ENCODE results near the gene ATP6V0C.

ATP6V0C gene

DNA sequence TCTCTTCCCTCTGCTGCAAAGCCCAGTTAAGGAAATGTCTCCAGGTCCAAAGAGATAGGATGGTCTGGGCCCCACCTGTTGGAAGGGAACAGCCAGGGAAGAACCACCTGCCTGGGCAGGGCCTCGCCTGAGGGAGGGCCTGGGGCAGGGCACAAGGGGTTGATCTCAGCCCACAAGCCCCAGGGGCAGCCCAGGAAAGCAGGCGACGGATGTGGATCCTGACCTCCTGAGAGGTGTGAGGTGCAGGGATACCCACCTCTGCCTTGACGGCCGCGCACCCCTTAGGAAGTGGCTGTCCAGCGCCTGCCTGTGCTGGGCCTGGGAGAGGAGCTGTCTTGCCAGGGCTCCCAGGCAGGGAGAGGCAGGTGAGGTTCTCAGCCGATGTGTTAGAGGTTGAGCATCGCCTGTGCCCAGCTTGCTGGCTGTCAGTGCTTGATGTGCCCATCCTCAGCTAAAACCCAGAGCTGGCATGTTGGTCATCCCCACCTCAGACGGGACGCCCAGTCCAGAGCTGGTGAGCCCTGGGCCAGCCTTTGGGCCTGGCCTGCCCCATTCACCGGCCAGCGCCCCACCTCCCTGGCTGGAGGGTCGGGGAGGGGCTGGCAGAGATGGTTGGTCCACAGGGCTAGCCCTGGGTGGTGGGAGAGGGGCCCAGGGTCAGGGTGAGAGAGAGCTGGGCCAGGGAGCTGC, 17.0 kb downstream of the ATP6V0C start:
- H3K79me2 ChIP-seq (ENCODE audit: control insufficient read depth, insufficient read depth, low read length, poor library complexity): peaks cover 3% of the 10 kb centered on the region
- no peak overlapping the region for H4K8ac ChIP-seq (ENCODE audit: low read depth, low read length)
- H2BK12ac ChIP-seq (ENCODE audit: low read length): no peak overlapping the region
- no peak overlapping the region for H3K4ac ChIP-seq (ENCODE audit: low read depth, low read length)
- H2AK5ac ChIP-seq (ENCODE audit: low read length): no peak overlapping the region
- H3K4me1 ChIP-seq (ENCODE audit: control insufficient read depth in 1 of 2, insufficient read depth in 2 of 2, low read length in 2 of 2): peaks cover 5 to 10% of the 10 kb centered on the region in 2 experiments
- H3K9ac ChIP-seq (ENCODE audit: low read length): no peak overlapping the region
- H3K18ac ChIP-seq (ENCODE audit: low read length): no peak overlapping the region
- H3K4me3 ChIP-seq (ENCODE audit: low read depth, low read length): no peak overlapping the region
- no peak overlapping the region for H3K4me2 ChIP-seq (ENCODE audit: low read length)
- no peak overlapping the region for H3K27ac ChIP-seq (ENCODE audit: low read depth, low read length)
- H2AFZ ChIP-seq (ENCODE audit: insufficient read depth, low read length, poor library complexity): no peak overlapping the region
- H3K9me3 ChIP-seq (ENCODE audit: insufficient read depth, low read depth, low read length): no peaks in the 10 kb centered on the region
- no peak for DNase-seq
- no peak overlapping the region for H4K12ac ChIP-seq (ENCODE audit: low read depth, low read length)
- H3K79me1 ChIP-seq (ENCODE audit: low read length): peaks cover 12% of the 10 kb centered on the region
- H2BK120ac ChIP-seq (ENCODE audit: insufficient read depth, low read length, poor library complexity): no peak overlapping the region
- no peaks in the 10 kb centered on the region for H3K27me3 ChIP-seq (ENCODE audit: insufficient read depth, low read length)
- no peak overlapping the region for H3K14ac ChIP-seq (ENCODE audit: low read length)
- H3K23ac ChIP-seq (ENCODE audit: low read length): no peak overlapping the region
- peak overlapping the region; percentile 9 for H4K91ac ChIP-seq (ENCODE audit: low read depth, low read length)
- no peak overlapping the region for H2BK5ac ChIP-seq (ENCODE audit: low read depth, low read length, poor library complexity)
- peaks cover 47 to 49% of the 10 kb centered on the region in 2 experiments for H3K36me3 ChIP-seq (ENCODE audit: control insufficient read depth in 1 of 2, insufficient read depth in 2 of 2, low read length in 2 of 2)
- WGBS (ENCODE audit: extremely low coverage, insufficient coverage, insufficient read length): no CpG with 5 or more reads among the region's 14 CpGs

- H3K4me3 ChIP-seq (ENCODE audit: low read depth, low read length): peak within 1 kb of the TSS; percentile 68
- peak within 1 kb of the TSS; percentile 50 for H4K91ac ChIP-seq (ENCODE audit: low read depth, low read length)
- H3K27me3 ChIP-seq (ENCODE audit: insufficient read depth, low read length): no peaks in the 10 kb centered on the region
- peak within 1 kb of the TSS; percentile 27 for H3K18ac ChIP-seq (ENCODE audit: low read length)
- peak within 1 kb of the TSS; percentile 24 for H3K27ac ChIP-seq (ENCODE audit: low read depth, low read length)
- peak within 1 kb of the TSS; percentile 81 for H3K9ac ChIP-seq (ENCODE audit: low read length)
- H3K14ac ChIP-seq (ENCODE audit: low read length): peak within 1 kb of the TSS; percentile 71
- H2BK120ac ChIP-seq (ENCODE audit: insufficient read depth, low read length, poor library complexity): no peak within 1 kb of the TSS
- H4K12ac ChIP-seq (ENCODE audit: low read depth, low read length): peak within 1 kb of the TSS; percentile 70
- peak within 1 kb of the TSS; percentile 15 for H2BK5ac ChIP-seq (ENCODE audit: low read depth, low read length, poor library complexity)
- H3K23ac ChIP-seq (ENCODE audit: low read length): no peak within 1 kb of the TSS
- peaks cover 9 to 15% of the 10 kb centered on the region in 2 experiments for H3K4me1 ChIP-seq (ENCODE audit: control insufficient read depth in 1 of 2, insufficient read depth in 2 of 2, low read length in 2 of 2)
- H3K9me3 ChIP-seq (ENCODE audit: insufficient read depth, low read depth, low read length): peaks cover 4% of the 10 kb centered on the region
- H3K79me1 ChIP-seq (ENCODE audit: low read length): peaks cover 12% of the 10 kb centered on the region
- peaks cover 3% of the 10 kb centered on the region for H3K79me2 ChIP-seq (ENCODE audit: control insufficient read depth, insufficient read depth, low read length, poor library complexity)
- peak within 1 kb of the TSS; percentile 57 for H2AFZ ChIP-seq (ENCODE audit: insufficient read depth, low read length, poor library complexity)
- H4K8ac ChIP-seq (ENCODE audit: low read depth, low read length): peak within 1 kb of the TSS; percentile 77
- no peak for DNase-seq
- WGBS (ENCODE audit: extremely low coverage, insufficient coverage, insufficient read length): no CpG with 5 or more reads among the region's 11 CpGs
- peak within 1 kb of the TSS; percentile 10 for H2BK12ac ChIP-seq (ENCODE audit: low read length)
- peaks cover 42 to 43% of the 10 kb centered on the region in 2 experiments for H3K36me3 ChIP-seq (ENCODE audit: control insufficient read depth in 1 of 2, insufficient read depth in 2 of 2, low read length in 2 of 2)
- peak within 1 kb of the TSS; percentile 22 for H3K4ac ChIP-seq (ENCODE audit: low read depth, low read length)
- H3K4me2 ChIP-seq (ENCODE audit: low read length): peak within 1 kb of the TSS; percentile 96
- peak within 1 kb of the TSS; percentile 45 for H2AK5ac ChIP-seq (ENCODE audit: low read length)
Measured at GRCh38 chr16:2531371-2531695, 17.6 kb downstream of the ATP6V0C start, which contains the start of gene CEMP1. Gene CEMP1 (minus strand): TSS chr16:2531408. CDS start chr16:2531073, 335 bp downstream.

GRCh38 chr16:2531696-2532493, 18.1 kb downstream of the ATP6V0C start:
- H3K23ac ChIP-seq (ENCODE audit: low read length): no peak overlapping the region
- H3K4ac ChIP-seq (ENCODE audit: low read depth, low read length): peak overlapping the region; percentile 22
- peak overlapping the region; percentile 57 for H2AFZ ChIP-seq (ENCODE audit: insufficient read depth, low read length, poor library complexity)
- peak overlapping the region; percentile 24 for H3K27ac ChIP-seq (ENCODE audit: low read depth, low read length)
- H3K27me3 ChIP-seq (ENCODE audit: insufficient read depth, low read length): no peaks in the 10 kb centered on the region
- peak overlapping the region; percentile 96 for H3K4me2 ChIP-seq (ENCODE audit: low read length)
- H3K79me1 ChIP-seq (ENCODE audit: low read length): peaks cover 12% of the 10 kb centered on the region
- peak overlapping the region; percentile 50 for H4K91ac ChIP-seq (ENCODE audit: low read depth, low read length)
- H2BK12ac ChIP-seq (ENCODE audit: low read length): peak overlapping the region; percentile 10
- peak overlapping the region; percentile 60 for H3K18ac ChIP-seq (ENCODE audit: low read length)
- H2BK5ac ChIP-seq (ENCODE audit: low read depth, low read length, poor library complexity): peak overlapping the region; percentile 15
- H2AK5ac ChIP-seq (ENCODE audit: low read length): peak overlapping the region; percentile 45
- peak overlapping the region; percentile 71 for H3K14ac ChIP-seq (ENCODE audit: low read length)
- peaks cover 36 to 41% of the 10 kb centered on the region in 2 experiments for H3K36me3 ChIP-seq (ENCODE audit: control insufficient read depth in 1 of 2, insufficient read depth in 2 of 2, low read length in 2 of 2)
- peaks cover 3% of the 10 kb centered on the region for H3K79me2 ChIP-seq (ENCODE audit: control insufficient read depth, insufficient read depth, low read length, poor library complexity)
- H4K12ac ChIP-seq (ENCODE audit: low read depth, low read length): peak overlapping the region; percentile 70
- H4K8ac ChIP-seq (ENCODE audit: low read depth, low read length): peak overlapping the region; percentile 77
- peak overlapping the region; percentile 13 for H2BK120ac ChIP-seq (ENCODE audit: insufficient read depth, low read length, poor library complexity)
- DNase-seq: peak; percentile 99
- H3K9ac ChIP-seq (ENCODE audit: low read length): peak overlapping the region; percentile 81
- no CpG with 5 or more reads among the region's 84 CpGs for WGBS (ENCODE audit: extremely low coverage, insufficient coverage, insufficient read length)
- H3K9me3 ChIP-seq (ENCODE audit: insufficient read depth, low read depth, low read length): peaks cover 4% of the 10 kb centered on the region
- H3K4me1 ChIP-seq (ENCODE audit: control insufficient read depth in 1 of 2, insufficient read depth in 2 of 2, low read length in 2 of 2): peaks cover 10 to 17% of the 10 kb centered on the region in 2 experiments
- peak overlapping the region; percentile 68 for H3K4me3 ChIP-seq (ENCODE audit: low read depth, low read length)

GRCh38 chr16:2532494-2533141, 18.9 kb downstream of the ATP6V0C start:
- Histone ChIP-seq H2BK120ac (ENCODE audit: insufficient read depth, low read length, poor library complexity) (peak overlapping the region; percentile 13), H2BK5ac (ENCODE audit: low read depth, low read length, poor library complexity) (peak overlapping the region; percentile 10), H2BK12ac (ENCODE audit: low read length) (no peak overlapping the region), H3K27ac (ENCODE audit: low read depth, low read length) (no peak overlapping the region), H3K27me3 (ENCODE audit: insufficient read depth, low read length) (no peaks in the 10 kb centered on the region), H3K9ac (ENCODE audit: low read length) (peak overlapping the region; percentile 70), H3K79me2 (ENCODE audit: control insufficient read depth, insufficient read depth, low read length, poor library complexity) (peaks cover 3% of the 10 kb centered on the region), H3K79me1 (ENCODE audit: low read length) (peaks cover 12% of the 10 kb centered on the region), H2AFZ (ENCODE audit: insufficient read depth, low read length, poor library complexity) (peak overlapping the region; percentile 19), H3K14ac (ENCODE audit: low read length) (peak overlapping the region; percentile 43), H3K4me3 (ENCODE audit: low read depth, low read length) (peak overlapping the region; percentile 68), H4K91ac (ENCODE audit: low read depth, low read length) (peak overlapping the region; percentile 50), H2AK5ac (ENCODE audit: low read length) (peak overlapping the region; percentile 11), H3K4me2 (ENCODE audit: low read length) (peak overlapping the region; percentile 73), H4K8ac (ENCODE audit: low read depth, low read length) (peak overlapping the region; percentile 68), H3K4me1 (ENCODE audit: control insufficient read depth in 1 of 2, insufficient read depth in 2 of 2, low read length in 2 of 2) (peaks cover 12 to 18% of the 10 kb centered on the region in 2 experiments), H3K23ac (ENCODE audit: low read length) (no peak overlapping the region), H3K36me3 (ENCODE audit: control insufficient read depth in 1 of 2, insufficient read depth in 2 of 2, low read length in 2 of 2) (peaks cover 29 to 33% of the 10 kb centered on the region in 2 experiments), H3K9me3 (ENCODE audit: insufficient read depth, low read depth, low read length) (peaks cover 4% of the 10 kb centered on the region), H3K18ac (ENCODE audit: low read length) (peak overlapping the region; percentile 60), H3K4ac (ENCODE audit: low read depth, low read length) (no peak overlapping the region), H4K12ac (ENCODE audit: low read depth, low read length) (peak overlapping the region; percentile 49)
- WGBS (ENCODE audit: extremely low coverage, insufficient coverage, insufficient read length): no CpG with 5 or more reads among the region's 37 CpGs
- peak; percentile 72 to 84 for DNase-seq

All from trophoblast cell (in vitro differentiated cells and primary cell).